22Rv1 (cell line): ENCODE measurements around the gene VWC2.
"Not testable (repeated sequence)": the region's sequence is repeated elsewhere in the genome, so short reads cannot be mapped to it uniquely, and the experiment has no call there.

Experiments used
- CTCF ChIP-seq: fragments of 450-650 bp; IDR thresholded peaks from 2 replicates; pipeline ENCODE4 v1.5.1; 2017; ENCODE audit warnings: mild to moderate bottlenecking
- ZFX ChIP-seq: fragments of 450-650 bp; IDR thresholded peaks from 2 replicates; pipeline ENCODE4 v1.6.1; 2017; ENCODE audit warnings: antibody characterized with exemption, borderline replicate concordance

- not testable (repeated sequence) for TF ChIP-seq CTCF, ZFX
Measured at GRCh38 chr7:49851614-49851934, 78.1 kb downstream of the VWC2 start.
